ENCODE results near the gene SIK3. TPM values are rescaled to one million over a fixed set of nuclear protein-coding genes. Genes with fewer than 3 reads are reported as not detected.

The SIK3 gene
- total RNA-seq, 2 donors from 2014 or later: 26.7 to 28.0 TPM

DNA sequence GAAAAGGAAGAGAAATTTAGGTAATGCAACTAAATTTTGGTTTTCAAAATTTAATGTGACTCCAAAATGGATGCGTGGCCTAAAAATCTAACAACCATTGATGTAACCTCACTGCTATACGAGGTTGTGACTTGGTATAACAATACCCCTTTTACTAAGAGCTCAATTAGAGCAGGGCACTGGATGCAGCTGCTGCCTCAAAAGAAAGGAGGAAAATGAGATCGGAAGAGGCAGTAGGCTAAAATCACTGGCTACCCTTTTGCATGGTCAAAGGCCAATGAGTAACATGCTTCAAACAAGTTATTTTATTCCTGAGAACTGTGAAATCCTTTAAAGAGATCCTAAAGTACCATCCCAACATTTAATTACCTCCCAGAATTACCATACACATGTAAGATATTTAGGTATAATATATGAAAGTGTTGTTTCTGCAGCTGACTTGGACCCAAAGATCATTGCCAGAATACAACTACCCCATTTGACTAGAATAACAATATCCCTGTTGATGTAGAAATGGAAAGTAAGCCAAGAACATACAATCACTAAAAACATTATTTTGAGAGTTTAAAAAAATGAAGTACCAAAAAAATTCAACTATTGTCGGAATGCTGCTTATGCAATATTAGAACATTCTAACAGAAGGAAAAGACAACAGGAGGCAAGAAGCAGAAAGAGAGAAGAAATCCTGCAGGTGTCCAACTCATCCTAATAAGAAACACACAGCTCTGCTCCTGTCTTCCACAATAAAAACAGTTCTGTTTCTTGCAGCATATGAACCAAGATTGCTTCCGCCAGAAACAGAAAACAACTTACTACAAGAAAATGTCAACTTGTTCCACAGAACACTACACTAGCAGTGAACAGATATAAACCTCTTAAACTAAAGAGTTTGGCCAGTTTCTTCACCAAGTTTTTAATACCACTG, 15.0 kb downstream of the SIK3 start:
- no peak overlapping the region for H3K27ac ChIP-seq
- intact Hi-C loops (cut with DNase I): no loop called here
- no peak for TF ChIP-seq CTCF (IDR thresholded peaks at IDR 0.05)

DNA sequence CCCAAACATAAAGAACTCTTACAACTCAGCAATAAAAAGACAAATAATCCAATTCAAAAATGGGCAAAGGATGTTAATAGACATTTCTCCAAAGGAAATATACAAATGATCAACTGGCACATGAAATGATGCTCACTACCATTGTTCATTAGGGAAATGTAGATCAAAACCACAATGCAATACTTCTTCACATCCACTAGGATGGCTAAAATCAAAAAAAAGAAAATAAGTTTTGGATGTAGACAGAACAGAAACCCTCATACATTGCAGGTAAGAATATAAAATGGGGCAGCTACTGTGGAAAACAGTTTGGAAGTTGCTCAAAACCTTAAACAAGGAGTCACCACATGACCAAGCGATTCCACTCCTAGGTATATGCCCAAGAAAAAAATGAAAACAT, 16.3 kb downstream of the SIK3 start:
- H3K9ac ChIP-seq (ENCODE audit: low read depth in 2 of 2, low read length in 2 of 2): no peak overlapping the region
- H3K27me3 ChIP-seq: no peaks in the 10 kb centered on the region
- H3K4me3 ChIP-seq: no peak overlapping the region
- H3K4me1 ChIP-seq: no peaks in the 10 kb centered on the region
- TF ChIP-seq CTCF (IDR thresholded peaks at IDR 0.05): no peak
- no peak overlapping the region for H3K27ac ChIP-seq
- no peaks in the 10 kb centered on the region for H3K36me3 ChIP-seq
- no peaks in the 10 kb centered on the region for H3K9me3 ChIP-seq
- intact Hi-C loops (cut with DNase I): no loop called here
- DNase-seq: no peak

More for the DNA sequence above, 15.0 kb downstream of the SIK3 start:
- Histone ChIP-seq H3K36me3 (no peaks in the 10 kb centered on the region), H3K4me3 (no peak overlapping the region), H3K4me1 (no peaks in the 10 kb centered on the region), H3K9ac (ENCODE audit: low read depth in 2 of 2, low read length in 2 of 2) (no peak overlapping the region), H3K27me3 (no peaks in the 10 kb centered on the region), H3K9me3 (no peaks in the 10 kb centered on the region)
- no peak for DNase-seq

GRCh38 chr11:117080370-117080769, 17.9 kb downstream of the SIK3 start:
- H3K4me1 ChIP-seq: no peaks in the 10 kb centered on the region

GRCh38 chr11:117076941-117077691, 21.1 kb downstream of the SIK3 start:
- no peak for TF ChIP-seq CTCF (IDR thresholded peaks at IDR 0.05)
- H3K27me3 ChIP-seq: no peaks in the 10 kb centered on the region
- no peak for DNase-seq
- peaks cover 7% of the 10 kb centered on the region for H3K4me1 ChIP-seq
- H3K9me3 ChIP-seq: no peaks in the 10 kb centered on the region
- H3K27ac ChIP-seq: no peak overlapping the region
- intact Hi-C loops (cut with DNase I): no loop called here
- H3K4me3 ChIP-seq: no peak overlapping the region
- no peak overlapping the region for H3K9ac ChIP-seq (ENCODE audit: low read depth in 2 of 2, low read length in 2 of 2)
- no peaks in the 10 kb centered on the region for H3K36me3 ChIP-seq

More at GRCh38 chr11:117080370-117080769, 17.9 kb downstream of the SIK3 start:
- Histone ChIP-seq H3K27me3 (no peaks in the 10 kb centered on the region), H3K9ac (ENCODE audit: low read depth in 2 of 2, low read length in 2 of 2) (no peak overlapping the region), H3K36me3 (no peaks in the 10 kb centered on the region), H3K4me3 (no peak overlapping the region), H3K9me3 (no peaks in the 10 kb centered on the region), H3K27ac (no peak overlapping the region)
- DNase-seq: no peak
- intact Hi-C loops (cut with DNase I): no loop called here
- no peak for TF ChIP-seq CTCF (IDR thresholded peaks at IDR 0.05)

DNA sequence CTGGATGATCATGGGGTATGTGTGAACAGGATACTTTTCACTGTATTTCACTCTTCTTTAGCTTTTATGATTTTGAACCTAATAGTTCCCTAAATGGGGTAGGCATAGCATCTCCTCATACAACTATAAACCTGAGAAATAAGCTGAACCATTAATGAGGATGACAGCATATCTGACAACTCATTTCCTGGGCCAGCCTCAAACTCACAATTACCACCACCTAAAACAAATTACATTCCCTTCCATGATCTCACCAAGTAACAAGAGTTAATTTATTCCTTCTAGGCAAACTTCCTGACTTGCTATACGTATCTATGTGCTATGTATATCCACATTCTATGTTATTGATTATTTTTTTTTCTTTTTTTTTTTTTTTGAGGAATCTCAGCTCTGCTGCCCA, 23.0 kb downstream of the SIK3 start:
- intact Hi-C loops (cut with DNase I): no loop called here
- peaks cover 7% of the 10 kb centered on the region for H3K4me1 ChIP-seq
- no peaks in the 10 kb centered on the region for H3K36me3 ChIP-seq
- H3K9ac ChIP-seq (ENCODE audit: low read depth in 2 of 2, low read length in 2 of 2): no peak overlapping the region
- no peaks in the 10 kb centered on the region for H3K27me3 ChIP-seq
- H3K27ac ChIP-seq: no peak overlapping the region
- H3K9me3 ChIP-seq: no peaks in the 10 kb centered on the region
- no peak for DNase-seq
- H3K4me3 ChIP-seq: no peak overlapping the region
- TF ChIP-seq CTCF (IDR thresholded peaks at IDR 0.05): no peak
